Astrocyte (in vitro differentiated cells and primary cell): ENCODE data around the gene ULK2. TPM values are rescaled to one million over a fixed set of nuclear protein-coding genes. Genes with fewer than 3 reads are reported as not detected.

Experiments
- DNase-seq: peaks from one replicate; pipeline ENCODE4 v3.0.0-alpha.2; 2010; ENCODE audit warnings: low read depth
- FAIRE-seq: peaks from 2 replicates; lab custom pipeline; 2011; peaks lifted over from hg19 to GRCh38; lab: Jason Lieb, UNC
- H2AFZ ChIP-seq: 2 replicates; pipeline ENCODE4 v1.6.0; 2012; ENCODE audit warnings: low read depth, low read length, inconsistent platforms
- H3K27ac ChIP-seq: 2 replicates; pipeline ENCODE4 v1.5.1; 2011; ENCODE audit warnings: low read depth, low read length, inconsistent platforms
- H3K27me3 ChIP-seq: 2 replicates; pipeline ENCODE4 v1.6.0; 2011; ENCODE audit warnings: low read length, inconsistent platforms; ENCODE audit not compliant: insufficient read depth
- H3K36me3 ChIP-seq: 2 replicates; pipeline ENCODE4 v1.5.1; 2011; ENCODE audit warnings: low read length, inconsistent platforms; ENCODE audit not compliant: insufficient read depth
- H3K4me1 ChIP-seq: 2 replicates; pipeline ENCODE4 v1.5.1; 2011; ENCODE audit warnings: low read length, inconsistent platforms; ENCODE audit not compliant: insufficient read depth
- H3K4me2 ChIP-seq: 2 replicates; pipeline ENCODE4 v1.6.0; 2012; ENCODE audit warnings: low read length, inconsistent platforms
- H3K4me3 ChIP-seq: 2 replicates; pipeline ENCODE4 v1.5.1; 2011; ENCODE audit warnings: low read depth, mild to moderate bottlenecking, low read length, inconsistent platforms; ENCODE audit not compliant: insufficient read depth
- H3K79me2 ChIP-seq: 2 replicates; pipeline ENCODE4 v1.6.0; 2012; ENCODE audit warnings: mild to moderate bottlenecking, low read length, inconsistent platforms; ENCODE audit not compliant: insufficient read depth
- H3K9ac ChIP-seq: 2 replicates; pipeline ENCODE4 v1.6.0; 2012; ENCODE audit warnings: mild to moderate bottlenecking, low read length, inconsistent platforms
- H3K9me3 ChIP-seq: 2 replicates; pipeline ENCODE4 v1.5.1; 2012; ENCODE audit warnings: low read depth, mild to moderate bottlenecking, low read length, inconsistent platforms; ENCODE audit not compliant: insufficient read depth
- H4K20me1 ChIP-seq: 2 replicates; pipeline ENCODE4 v1.6.0; 2012; ENCODE audit warnings: low read length, inconsistent platforms; ENCODE audit not compliant: insufficient read depth
- H3K27ac Mint-ChIP-seq: one replicate; pipeline ENCODE4 v1.8.0; 2021; ENCODE audit warnings: mild to moderate bottlenecking, mixed read lengths; ENCODE audit not compliant: unreplicated experiment
- H3K27me3 Mint-ChIP-seq: one replicate; pipeline ENCODE4 v1.8.0; 2021; ENCODE audit warnings: low read depth, mixed read lengths; ENCODE audit not compliant: unreplicated experiment
- H3K36me3 Mint-ChIP-seq: one replicate; pipeline ENCODE4 v1.8.0; 2021; ENCODE audit warnings: low read depth, mixed read lengths; ENCODE audit not compliant: unreplicated experiment
- H3K4me1 Mint-ChIP-seq: one replicate; pipeline ENCODE4 v1.8.0; 2021; ENCODE audit warnings: low read depth, mixed read lengths; ENCODE audit not compliant: unreplicated experiment
- H3K4me3 Mint-ChIP-seq: one replicate; pipeline ENCODE4 v1.8.0; 2021; ENCODE audit warnings: mild to moderate bottlenecking, moderate library complexity, mixed read lengths; ENCODE audit not compliant: unreplicated experiment
- H3K9me3 Mint-ChIP-seq: one replicate; pipeline ENCODE4 v1.8.0; 2021; ENCODE audit warnings: mild to moderate bottlenecking, mixed read lengths; ENCODE audit not compliant: unreplicated experiment
- CTCF ChIP-seq: IDR thresholded peaks from 2 replicates; pipeline ENCODE4 v1.5.1; 2011; ENCODE audit warnings: low read depth, mild to moderate bottlenecking, inconsistent platforms, low read length, moderate library complexity; ENCODE audit not compliant: insufficient read depth
- EZH2 ChIP-seq: IDR thresholded peaks from 2 replicates; pipeline ENCODE4 v1.6.1; 2012; ENCODE audit warnings: mild to moderate bottlenecking, low read length, inconsistent platforms; ENCODE audit not compliant: insufficient read depth
- total RNA-seq: library from RNA; stranded (reverse); gene quantifications from 2 replicates; pipeline ENCODE4 v1.2.1, GENCODE V29; 2021

The ULK2 gene
- total RNA-seq, 1 donor from 2014 or later = 10.8 TPM

- H3K4me1 Mint-ChIP-seq = no peaks in the 10 kb centered on the region
- H3K4me1 ChIP-seq = no peaks in the 10 kb centered on the region
- DNase-seq = no peak
- H3K27ac ChIP-seq = no peak overlapping the region
- H3K9me3 ChIP-seq = no peaks in the 10 kb centered on the region
- no peaks in the 10 kb centered on the region for H4K20me1 ChIP-seq
- H2AFZ ChIP-seq = no peak overlapping the region
- H3K36me3 Mint-ChIP-seq = peaks cover 36% of the 10 kb centered on the region
- H3K4me3 Mint-ChIP-seq = no peak overlapping the region
- H3K36me3 ChIP-seq = no peaks in the 10 kb centered on the region
- no peak for TF ChIP-seq CTCF
- TF ChIP-seq EZH2 = no peak
- H3K4me2 ChIP-seq = no peak overlapping the region
- no peaks in the 10 kb centered on the region for H3K27me3 ChIP-seq
- no peak overlapping the region for H3K4me3 ChIP-seq
- no peaks in the 10 kb centered on the region for H3K27me3 Mint-ChIP-seq
- no peaks in the 10 kb centered on the region for H3K79me2 ChIP-seq
- no peak overlapping the region for H3K27ac Mint-ChIP-seq
- H3K9ac ChIP-seq = no peak overlapping the region
- H3K9me3 Mint-ChIP-seq = peaks cover 13% of the 10 kb centered on the region
- no peak for FAIRE-seq
Measured at GRCh38 chr17:19799796-19800195, 67.9 kb downstream of the ULK2 start.

DNA sequence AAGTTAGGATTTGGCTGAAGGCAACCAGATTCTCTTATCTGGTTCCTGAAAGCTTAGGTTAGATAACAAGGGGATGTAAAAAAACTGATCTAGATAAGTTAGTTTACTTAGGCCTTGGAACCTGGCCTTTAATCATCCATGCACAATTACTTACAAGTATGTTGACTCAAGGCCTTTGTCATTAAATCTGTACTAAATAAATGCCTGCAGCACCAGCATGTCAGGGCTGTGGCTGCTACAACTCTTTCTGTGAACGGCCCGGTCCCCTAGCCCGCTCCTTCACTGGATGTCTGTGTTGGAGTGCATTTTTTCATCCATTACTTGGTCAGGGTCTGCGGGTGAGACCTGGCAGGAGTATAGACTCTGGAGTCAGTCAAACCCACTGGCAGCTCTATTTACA lies 71.3 kb downstream of the ULK2 start:
- Histone ChIP-seq H4K20me1 (no peaks in the 10 kb centered on the region), H3K79me2 (no peaks in the 10 kb centered on the region), H3K27ac (no peak overlapping the region), H3K4me3 (no peak overlapping the region), H3K27me3 (no peaks in the 10 kb centered on the region), H3K36me3 (no peaks in the 10 kb centered on the region), H2AFZ (no peak overlapping the region), H3K4me2 (no peak overlapping the region), H3K9me3 (no peaks in the 10 kb centered on the region), H3K9ac (no peak overlapping the region), H3K4me1 (no peaks in the 10 kb centered on the region)
- Mint-ChIP-seq H3K27ac (no peak overlapping the region), H3K4me3 (no peak overlapping the region), H3K27me3 (no peaks in the 10 kb centered on the region), H3K9me3 (peaks cover 22% of the 10 kb centered on the region), H3K4me1 (no peaks in the 10 kb centered on the region), H3K36me3 (peaks cover 55% of the 10 kb centered on the region)
- TF ChIP-seq EZH2 = no peak
- no peak for TF ChIP-seq CTCF
- FAIRE-seq (no peak), DNase-seq (no peak)

DNA sequence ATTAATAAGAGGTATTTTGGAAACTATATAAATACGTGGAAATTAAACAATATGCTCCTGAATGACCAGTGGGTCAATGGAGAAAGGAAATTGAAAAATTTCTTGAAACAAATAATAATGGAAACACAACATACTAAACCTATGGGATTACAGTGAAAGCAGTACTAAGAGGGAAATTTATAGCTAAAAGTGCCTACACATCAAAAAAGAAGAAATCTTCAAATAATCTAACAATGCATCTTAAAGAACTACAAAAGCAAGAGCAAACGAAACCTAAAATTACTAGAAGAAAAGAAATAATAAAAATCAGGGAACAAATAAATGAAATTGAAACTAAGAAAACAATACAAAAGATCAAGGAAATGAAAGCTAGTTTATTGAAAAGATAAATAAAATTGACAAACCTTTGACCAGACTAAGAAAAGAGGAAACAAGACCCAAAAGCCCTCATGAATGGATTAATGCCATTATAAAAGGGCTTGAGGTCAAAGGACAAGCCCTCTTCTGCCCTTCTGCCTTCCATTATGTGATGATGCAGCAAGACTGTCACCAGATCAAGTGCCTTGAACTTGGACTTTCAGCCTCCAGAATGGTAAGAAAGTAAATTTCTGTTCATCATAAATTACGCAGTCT lies 75.7 kb downstream of the ULK2 start:
- no peaks in the 10 kb centered on the region for H3K27me3 ChIP-seq
- peaks cover 20% of the 10 kb centered on the region for H3K9me3 Mint-ChIP-seq
- DNase-seq (no peak), FAIRE-seq (no peak)
- H3K36me3 Mint-ChIP-seq = peaks cover 40% of the 10 kb centered on the region
- no peaks in the 10 kb centered on the region for H3K36me3 ChIP-seq
- no peak overlapping the region for H3K9ac ChIP-seq
- H3K27ac Mint-ChIP-seq = no peak overlapping the region
- TF ChIP-seq CTCF = no peak
- H3K27me3 Mint-ChIP-seq = no peaks in the 10 kb centered on the region
- no peaks in the 10 kb centered on the region for H4K20me1 ChIP-seq
- no peak overlapping the region for H3K4me3 Mint-ChIP-seq
- H3K27ac ChIP-seq = no peak overlapping the region
- H3K79me2 ChIP-seq = no peaks in the 10 kb centered on the region
- H3K4me2 ChIP-seq = no peak overlapping the region
- no peak overlapping the region for H3K4me3 ChIP-seq
- H2AFZ ChIP-seq = no peak overlapping the region
- H3K4me1 Mint-ChIP-seq = peaks cover 10% of the 10 kb centered on the region
- H3K4me1 ChIP-seq = no peaks in the 10 kb centered on the region
- no peaks in the 10 kb centered on the region for H3K9me3 ChIP-seq
